GM18498 (cell line): ENCODE data around the gene SLC35F2.
"Not testable (repeated sequence)": the region's sequence is repeated elsewhere in the genome, so short reads cannot be mapped to it uniquely, and the experiment has no call there.

Experiments used
- ATAC-seq: cut with Tn5 transposase; IDR thresholded peaks from one replicate; pipeline ENCODE4 v1.9.1; 2021; ENCODE audit warnings: mild to moderate bottlenecking, moderate library complexity; ENCODE audit not compliant: unreplicated experiment

The SLC35F2 gene

DNA sequence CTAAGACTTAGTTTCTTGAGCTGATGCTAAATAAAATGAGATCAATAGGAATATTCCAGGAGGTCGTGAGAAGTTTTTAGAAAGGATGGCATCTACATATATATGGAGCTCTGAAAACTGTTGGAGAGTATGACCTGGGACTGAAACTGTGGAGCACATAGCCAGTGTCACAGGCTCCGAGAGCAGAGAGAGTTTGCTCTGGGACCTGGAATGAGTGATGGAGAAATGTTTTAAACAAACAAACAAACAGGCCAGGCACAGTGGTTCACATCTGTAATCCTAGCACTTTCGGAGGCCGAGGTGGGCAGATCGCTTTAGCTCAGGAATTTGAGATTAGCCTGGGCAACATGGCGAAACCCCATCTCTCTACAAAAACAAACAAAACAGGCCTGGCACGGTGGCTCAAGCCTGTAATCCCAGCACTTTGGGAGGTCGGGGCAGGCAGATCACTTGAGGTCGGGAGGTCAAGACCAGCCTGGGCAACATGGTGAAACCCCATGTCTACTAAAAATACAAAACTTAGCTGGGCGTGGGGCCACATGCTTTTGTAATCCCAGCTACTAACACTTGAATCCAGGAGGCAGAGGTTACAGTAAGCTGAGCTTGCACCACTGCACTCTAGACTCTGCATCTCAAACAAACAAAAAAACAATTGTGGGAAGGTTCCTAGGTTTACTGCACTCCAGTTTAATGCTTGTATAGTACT lies 67.1 kb downstream of the SLC35F2 start:
- ATAC-seq = no peak

DNA sequence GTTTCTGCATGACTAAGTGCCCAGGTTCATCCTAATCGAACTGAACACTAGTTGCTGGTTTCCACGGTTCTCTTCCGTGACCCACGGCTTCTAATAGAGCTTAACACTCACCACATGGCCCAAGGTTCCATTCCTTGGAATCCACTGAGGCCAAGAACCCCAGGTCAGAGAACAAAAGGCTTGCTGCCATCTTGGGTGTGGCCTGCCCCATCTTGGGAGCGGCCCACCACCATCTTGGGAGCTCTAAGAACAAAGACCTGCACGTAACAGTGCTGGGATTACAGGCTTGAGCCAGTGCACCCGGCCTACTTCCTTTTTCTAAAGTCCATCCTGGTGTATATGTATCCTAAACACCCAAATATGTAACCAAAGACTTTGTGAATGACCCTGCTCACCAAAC lies 68.8 kb downstream of the SLC35F2 start:
- ATAC-seq = no peak

DNA sequence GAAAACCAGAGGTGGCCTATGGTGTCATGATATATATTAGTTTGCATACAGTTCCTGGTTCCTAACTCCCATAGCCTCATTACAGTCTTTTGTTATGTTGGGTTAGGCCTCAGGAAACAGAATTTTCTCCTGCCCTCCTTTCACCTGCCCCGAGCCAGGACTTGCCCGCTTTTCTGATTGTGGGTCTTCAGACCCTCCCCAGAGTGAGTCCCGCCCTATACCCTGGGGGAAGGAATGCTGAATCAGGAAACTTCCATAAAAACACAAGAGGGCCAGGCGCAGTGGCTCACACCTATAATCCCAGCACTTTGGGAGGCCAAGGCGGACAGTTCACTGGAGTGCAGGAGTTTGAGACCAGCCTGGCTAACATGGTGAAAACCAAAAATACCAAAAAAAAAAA lies 70.9 kb downstream of the SLC35F2 start:
- ATAC-seq = no peak

DNA sequence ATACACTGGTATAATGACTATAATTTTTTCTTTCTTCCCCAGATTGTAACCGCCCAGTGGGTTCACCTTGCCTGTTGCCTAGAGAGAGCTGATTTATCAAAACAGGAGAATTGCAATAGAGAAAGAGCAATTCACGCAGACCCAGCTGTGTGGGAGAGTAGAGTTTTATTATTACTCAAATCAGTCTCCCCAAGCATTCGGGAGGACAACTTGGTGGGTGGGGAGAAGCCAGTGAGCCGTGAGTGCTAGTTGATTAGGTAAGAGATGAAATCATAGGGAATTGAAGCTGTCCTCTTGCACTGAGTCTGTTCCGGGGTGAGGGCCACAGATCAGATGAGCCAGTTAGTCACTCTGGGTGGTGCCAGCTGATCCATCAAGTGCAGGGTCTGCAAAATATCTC lies 73.2 kb downstream of the SLC35F2 start:
- no peak for ATAC-seq

DNA sequence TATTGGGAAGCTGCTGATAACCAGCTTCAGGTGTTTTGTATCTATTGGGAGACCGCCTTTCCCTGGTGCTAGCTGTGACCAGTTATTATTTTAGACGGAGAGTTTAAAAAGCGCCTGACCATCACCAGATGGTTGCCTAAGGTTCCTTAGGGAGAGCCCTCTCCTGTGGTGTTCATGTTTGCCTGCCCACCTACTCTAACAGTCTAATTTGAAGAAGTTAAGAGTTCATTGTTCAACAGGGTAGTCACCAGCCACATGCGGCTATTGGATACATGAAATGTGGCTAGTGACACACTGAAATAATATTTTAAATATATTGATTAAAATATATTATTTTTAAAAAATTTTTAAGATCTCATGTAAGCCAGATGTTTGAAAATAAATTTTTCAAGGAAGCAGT lies 75.5 kb downstream of the SLC35F2 start:
- no peak for ATAC-seq

DNA sequence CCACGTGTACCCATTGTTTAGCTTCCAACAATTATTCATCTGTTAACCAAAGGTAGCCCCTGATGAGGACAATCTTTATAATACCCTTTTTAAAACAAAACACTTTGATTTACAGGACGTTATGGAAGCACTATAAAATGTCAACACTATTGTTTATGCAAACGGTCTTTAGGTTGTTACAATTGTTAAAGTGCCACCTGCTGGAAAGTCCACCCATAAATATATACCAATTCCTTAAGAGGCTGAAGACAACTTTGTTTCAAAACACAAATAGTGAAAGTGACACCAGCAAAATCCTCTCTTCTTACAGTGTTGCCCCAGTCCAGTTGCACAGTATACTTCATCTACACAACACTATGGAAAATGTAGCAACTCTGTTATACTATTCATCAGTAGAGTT lies 77.8 kb downstream of the SLC35F2 start:
- no peak for ATAC-seq

DNA sequence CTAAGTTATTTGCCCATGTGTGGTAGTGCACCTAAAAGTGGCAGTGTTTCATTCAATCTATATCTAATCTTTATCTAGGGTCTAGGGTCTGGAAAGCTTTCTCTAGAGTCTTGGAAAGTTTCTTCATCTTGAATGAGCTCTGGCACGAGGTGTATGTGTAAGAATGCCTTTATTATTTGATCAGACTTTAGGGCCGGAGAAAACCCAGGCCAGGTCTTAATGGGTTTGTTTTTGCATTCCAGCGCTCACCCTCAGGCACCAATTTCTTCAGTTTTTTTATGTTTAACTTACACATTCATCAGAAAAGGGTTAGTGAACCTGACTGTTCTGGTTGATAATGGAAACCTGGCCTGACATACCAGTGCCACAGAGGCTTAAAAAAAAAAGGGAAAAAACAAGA lies 78.5 kb downstream of the SLC35F2 start:
- no peak for ATAC-seq

DNA sequence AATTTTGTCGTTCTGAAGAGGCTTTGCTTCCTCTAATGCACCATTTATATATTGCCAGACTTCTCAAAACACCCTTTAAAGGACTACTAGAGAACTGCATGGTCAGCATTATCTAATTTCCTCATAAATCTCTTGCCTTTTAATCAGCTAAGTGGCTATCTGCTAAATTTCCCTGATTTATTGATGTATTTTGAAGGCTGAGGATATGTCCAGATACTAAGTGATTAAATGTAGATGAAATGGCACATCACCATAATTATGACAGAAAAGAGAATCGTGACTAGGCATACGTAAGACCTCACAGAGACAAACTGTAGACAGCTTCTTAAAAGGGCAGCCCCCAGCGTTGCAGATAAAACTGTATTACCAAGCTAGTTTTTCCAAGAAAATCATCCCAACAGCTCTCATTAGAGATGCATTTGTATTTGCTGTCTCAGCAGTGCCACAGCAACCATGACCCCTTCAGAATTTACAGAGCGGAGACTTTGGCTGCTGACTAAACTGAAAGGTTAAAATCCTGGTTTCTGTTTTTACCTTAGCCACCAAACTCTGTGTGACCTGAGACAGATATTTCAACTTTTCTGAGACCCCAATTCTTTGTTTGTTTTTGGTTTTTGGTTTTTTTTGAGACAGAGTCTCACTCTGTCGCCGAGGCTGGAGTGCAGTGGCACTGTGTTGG lies 79.6 kb downstream of the SLC35F2 start:
- ATAC-seq = no peak

DNA sequence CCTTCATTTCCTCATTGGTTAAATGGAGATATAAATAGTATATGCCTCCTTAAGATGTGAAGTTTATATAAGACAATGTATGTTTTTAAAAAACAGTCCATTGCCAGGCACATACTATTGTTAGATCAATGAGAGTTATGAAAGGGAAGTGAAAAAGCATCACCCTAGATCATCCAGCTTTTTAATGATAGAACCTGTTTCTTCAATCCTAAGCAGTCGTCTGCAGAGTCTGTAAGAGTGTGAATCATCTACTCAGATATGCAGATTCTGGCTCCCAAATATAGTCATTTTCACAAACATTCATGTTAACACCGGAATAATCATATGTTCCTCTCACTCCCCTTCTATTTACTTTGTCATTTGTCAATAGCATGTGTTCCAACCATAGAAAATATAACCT lies 81.5 kb downstream of the SLC35F2 start:
- peak; percentile 84 for ATAC-seq

DNA sequence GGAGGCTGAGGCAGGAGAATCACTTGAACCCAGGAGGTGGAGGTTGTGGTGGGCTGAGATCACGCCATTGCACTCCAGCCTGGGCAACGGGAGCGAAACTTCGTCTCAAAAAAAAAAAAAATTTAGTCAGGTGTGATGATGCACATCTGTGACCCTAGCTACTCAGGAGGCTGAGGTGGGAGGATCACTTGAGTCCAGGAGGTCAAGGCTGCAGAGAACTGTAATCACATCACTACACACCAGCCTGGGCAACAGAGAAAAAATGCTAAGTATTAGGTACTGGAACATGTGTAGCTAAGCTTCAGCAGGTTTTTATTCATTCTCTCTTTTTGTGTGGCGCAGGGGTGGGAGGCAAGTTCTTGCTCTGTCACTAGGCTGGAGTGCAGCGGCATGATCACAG lies 82.5 kb downstream of the SLC35F2 start:
- no peak for ATAC-seq

DNA sequence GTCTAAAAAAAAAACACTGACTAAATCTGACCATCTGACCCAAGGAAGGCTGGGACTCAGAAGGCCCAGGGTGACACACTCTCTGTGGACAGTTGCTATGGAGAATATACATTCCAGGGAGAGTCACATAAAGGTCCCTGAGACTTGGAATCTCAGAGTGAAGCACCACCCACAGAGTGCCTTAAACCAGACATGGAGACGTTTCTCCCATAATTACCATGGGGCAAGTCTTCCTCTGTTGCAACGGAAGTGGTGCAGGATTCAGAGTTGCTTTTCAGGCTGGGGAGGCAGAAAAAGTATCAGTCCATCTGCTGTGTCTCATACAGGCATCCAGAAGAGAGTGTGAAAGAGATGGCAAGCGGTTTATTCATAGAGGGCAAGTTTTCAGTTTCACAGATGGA lies 88.0 kb downstream of the SLC35F2 start:
- peak; percentile 7 for ATAC-seq

DNA sequence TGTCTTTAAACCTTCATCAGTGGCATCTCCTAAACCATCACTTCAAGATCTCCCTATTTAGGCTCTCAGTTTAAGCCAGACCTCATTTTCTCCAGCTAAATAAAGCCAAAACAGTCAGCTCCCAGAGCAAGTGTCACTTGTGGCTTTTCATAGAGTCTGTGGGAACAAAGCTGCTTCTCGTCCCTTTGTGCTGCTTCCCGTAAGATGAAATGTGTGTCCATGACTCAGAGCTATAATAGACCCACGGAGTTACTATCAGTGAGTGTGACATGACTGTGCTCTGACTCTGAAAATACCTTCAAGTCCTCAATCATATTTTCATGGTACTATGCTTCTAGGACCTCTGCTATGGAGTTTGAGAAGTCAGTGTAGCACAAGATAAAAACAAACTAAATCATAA lies 89.4 kb downstream of the SLC35F2 start:
- ATAC-seq = no peak

DNA sequence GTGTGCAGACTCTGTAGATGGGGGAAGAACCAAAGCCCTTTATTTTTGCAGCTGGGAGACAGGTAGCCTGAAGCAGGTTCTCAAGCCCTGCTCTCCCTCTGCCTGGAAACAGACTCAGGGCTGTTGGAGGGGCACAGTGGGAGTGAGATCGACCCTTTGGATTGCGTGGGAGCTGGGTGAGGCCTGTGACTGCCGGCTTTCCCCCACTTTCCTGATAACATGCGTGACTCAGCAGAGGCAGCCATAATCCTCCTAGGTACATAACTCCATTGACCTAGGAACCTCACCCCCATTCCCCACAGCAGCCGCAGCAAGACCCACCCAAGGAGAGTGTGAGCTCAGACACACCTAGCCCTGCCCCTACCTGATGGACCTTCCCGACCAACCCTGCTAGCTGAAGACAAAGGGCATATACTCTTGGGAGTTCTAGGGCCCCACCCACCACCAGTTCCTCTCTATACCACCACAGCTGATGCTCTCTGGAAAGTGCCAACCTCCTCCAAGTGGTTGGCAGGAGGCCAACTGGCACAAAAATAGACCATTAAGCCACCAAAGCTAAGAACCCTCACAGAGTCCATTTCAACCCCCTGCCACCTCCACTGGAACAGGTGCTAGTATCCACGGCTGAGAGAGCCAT lies 99.8 kb downstream of the SLC35F2 start:
- ATAC-seq = not testable (repeated sequence)

DNA sequence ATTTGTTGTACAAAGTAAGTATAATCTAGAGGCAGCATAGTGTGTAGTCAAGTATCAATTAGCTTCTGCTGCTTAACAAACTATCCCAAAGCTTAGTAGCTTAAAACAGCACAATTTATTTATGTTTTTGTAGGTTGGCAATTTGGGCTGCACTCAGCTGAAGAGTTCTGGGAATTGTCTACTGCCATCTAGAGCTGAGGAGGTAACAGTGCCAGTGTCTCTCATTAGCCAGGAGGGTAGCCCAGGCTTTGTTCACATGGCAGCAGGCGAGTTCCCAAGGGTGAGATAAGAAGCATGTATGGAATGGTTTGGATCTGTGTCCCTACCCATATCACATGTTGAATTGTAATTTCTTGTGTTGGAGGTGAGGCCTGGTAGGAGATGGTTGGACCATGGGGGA lies 100.9 kb downstream of the SLC35F2 start:
- ATAC-seq = no peak

DNA sequence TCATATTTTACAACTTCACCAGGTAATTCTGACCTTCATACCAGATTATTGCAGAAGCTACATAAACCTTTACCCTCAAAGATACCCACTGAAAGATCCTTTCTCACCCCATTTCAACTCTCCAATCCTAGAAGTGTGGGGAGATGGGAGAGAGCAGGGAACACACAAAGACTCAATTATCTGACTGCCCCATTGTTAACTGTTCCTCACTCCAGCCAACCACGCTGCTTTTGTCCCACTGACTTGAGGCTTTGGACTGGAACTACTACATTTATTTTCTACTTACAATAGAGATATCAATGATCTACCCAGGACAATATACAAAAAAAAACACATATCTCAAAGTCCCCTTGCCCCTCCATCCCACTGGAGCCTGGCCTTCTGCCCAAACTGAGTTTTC lies 102.0 kb downstream of the SLC35F2 start:
- ATAC-seq = no peak

DNA sequence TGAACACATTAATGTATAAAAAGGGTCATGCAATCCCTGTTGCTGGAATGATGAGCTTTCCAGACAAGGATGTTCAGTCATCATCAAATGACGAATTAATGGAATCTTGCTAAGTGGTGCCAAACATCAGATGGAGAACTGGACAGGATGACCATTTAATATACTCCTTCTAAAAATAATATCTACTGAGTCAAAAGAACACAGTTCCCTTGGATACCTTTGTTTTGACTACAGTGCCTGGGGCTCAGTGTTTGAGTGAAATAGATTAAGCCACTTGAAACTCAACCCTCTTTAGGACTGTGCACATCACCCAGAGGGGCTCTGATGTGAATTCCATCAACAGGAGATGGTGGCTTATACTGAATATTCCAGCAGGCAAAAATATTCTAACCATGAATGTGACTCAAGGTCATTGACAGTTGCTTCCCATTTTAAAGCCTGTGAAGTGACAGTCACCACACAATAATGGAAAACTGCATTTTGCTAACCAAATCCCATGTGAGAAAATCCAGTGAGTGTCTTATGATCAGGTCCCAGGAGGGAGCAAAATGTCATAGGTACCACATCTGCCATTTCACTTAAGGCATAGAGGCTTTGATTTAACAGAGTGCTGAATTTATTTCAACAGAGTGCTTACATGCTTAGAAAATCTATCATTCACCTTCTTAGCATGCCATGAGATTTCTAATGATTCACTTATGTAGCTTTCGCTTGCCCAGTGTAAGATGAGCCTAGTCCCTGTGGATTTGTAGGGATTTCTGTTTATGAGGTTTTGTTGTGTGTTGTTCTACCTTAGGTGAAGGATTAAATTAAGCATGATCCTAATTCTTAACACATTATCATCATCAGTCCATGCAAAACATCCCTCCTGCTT lies 105.4 kb downstream of the SLC35F2 start:
- ATAC-seq = no peak

DNA sequence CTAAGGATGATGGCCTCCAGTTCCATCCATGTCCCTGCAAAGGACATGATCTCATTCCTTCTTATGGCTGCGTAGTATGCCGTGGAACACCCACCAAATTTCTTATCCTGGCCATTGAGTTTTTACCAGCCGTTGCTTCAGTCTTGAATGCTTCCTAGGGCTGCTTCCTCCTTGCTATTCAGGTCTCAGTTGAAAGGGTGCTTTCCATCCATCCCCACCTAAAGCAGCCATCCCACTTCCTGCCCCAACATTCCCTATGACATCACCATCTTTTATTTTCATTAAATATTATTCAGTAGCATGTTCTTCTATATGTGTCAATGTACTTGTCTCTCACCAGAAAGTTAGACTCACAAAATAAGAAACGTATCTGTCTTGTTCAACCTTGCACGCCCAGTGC lies 106.1 kb downstream of the SLC35F2 start:
- ATAC-seq = no peak

DNA sequence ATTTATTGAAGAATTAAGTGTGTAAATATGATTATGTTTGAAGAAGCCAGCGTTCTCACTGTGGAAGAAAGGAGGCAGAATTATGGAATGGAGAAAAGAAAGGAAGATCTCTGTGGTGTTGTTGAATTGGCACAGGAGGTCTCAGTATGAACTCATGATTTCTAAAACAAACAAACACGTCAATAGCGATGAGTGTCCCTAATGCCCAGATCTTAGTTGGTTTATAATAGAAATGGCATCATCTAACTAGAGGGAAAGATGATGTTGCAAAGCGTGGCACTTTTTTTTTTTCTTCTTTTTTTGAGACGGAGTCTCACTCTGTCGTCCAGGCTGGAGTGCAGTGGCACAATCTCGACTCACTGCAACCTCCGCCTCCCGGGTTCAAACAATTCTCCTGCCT lies 107.5 kb downstream of the SLC35F2 start:
- no peak for ATAC-seq

DNA sequence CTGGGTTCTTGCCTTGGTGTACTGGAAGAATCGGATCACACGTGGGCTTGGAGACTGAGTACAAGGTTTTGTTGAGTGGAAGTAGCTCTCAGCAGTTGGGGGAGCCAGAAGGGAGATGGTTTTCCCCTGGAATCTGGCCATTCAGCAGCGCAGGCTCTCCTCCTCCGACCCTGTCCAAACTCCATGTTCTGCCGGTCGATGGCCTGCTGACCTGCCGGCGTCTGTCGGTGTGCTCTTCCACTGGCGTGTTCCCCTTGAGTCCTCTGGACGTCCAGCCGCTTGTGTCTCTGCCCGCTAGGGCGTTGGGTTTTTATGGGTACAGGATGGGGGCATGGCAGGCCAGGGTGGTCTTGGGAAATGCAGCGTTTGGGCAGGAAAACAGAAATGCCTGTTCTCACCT lies 108.3 kb downstream of the SLC35F2 start:
- no peak for ATAC-seq

DNA sequence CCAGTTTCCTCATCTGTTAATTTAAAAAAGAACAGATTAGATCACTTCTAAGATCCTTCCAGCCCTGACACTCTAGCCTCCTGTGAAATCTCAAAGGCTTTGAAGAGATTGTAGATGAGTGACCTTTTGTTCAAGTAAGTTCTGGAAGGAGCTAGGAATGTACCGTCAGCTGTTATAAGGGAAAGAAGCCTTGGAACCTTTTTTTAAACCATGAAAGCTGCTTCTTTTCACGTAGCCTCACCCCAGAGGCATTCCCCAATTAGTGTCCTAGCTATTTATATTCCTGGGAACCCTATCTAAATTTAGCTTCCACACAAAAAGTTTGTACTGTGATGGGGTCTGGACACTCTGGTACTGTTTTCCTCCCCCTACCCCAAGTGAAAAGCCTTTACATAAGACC lies 111.0 kb downstream of the SLC35F2 start:
- ATAC-seq = no peak

DNA sequence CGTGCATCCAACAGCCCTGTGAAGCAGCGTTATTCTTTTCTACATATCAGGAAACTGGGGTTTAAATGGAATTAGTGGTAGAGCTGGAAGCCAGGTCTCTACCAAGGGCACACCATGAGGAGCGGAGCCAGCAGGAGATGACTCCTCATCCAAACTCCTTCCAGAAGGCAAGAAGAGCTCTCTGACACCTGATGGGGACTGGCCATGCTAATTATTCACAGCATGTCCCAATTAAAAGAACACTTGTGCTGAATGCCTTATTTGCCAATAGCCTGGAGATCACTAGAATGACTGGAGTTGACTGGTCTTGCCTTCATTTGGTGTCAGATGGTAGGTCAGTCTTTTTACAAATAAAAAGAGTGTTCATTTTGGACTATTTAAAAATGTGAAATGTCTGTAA lies 113.9 kb downstream of the SLC35F2 start:
- no peak for ATAC-seq
